Right atrium auricular region (tissue), 2 donors: ENCODE measurements around the gene UMODL1. TPM values are rescaled to one million over a fixed set of nuclear protein-coding genes. Genes with fewer than 3 reads are reported as not detected.

Source experiments
- DNase-seq: peaks from one replicate; pipeline ENCODE4 v3.0.0-alpha.2; 2019; ENCODE audit warnings: low spot score
- H3K27ac ChIP-seq, 2 donors: fragments of 200-600 bp; sonication (generic); 1 replicate in 1 of 2; 2 replicates in 1 of 2; pipeline ENCODE4 v1.5.1; 2016 to 2019
- H3K27me3 ChIP-seq, 2 donors: fragments of 200-600 bp; sonication (generic); one replicate each; pipeline versions ENCODE4 v1.5.1 to v1.6.0; 2017 to 2019
- H3K36me3 ChIP-seq: fragments of 200-600 bp; sonication (generic); one replicate; pipeline ENCODE4 v1.5.1; 2016
- H3K4me1 ChIP-seq, 2 donors: fragments of 200-600 bp; sonication (generic); one replicate each; pipeline versions ENCODE4 v1.5.1 to v1.6.0; 2017 to 2019
- H3K4me3 ChIP-seq, 2 donors: fragments of 200-600 bp; sonication (generic); 1 replicate in 1 of 2; 2 replicates in 1 of 2; pipeline ENCODE4 v1.5.1; 2017 to 2019; ENCODE audit warnings: mild to moderate bottlenecking in 1 of 2, moderate library complexity in 1 of 2
- H3K9me3 ChIP-seq, 2 donors: fragments of 200-600 bp; sonication (generic); one replicate each; pipeline ENCODE4 v1.5.1; 2019
- CTCF ChIP-seq, 2 donors: fragments of 200-600 bp; sonication (generic); IDR thresholded peaks; one replicate each; pipeline ENCODE4 v1.5.1; 2019; ENCODE audit warnings: antibody characterized with exemption in 2 of 2
- total RNA-seq, 2 donors: library from RNA; depleted of rRNA; stranded (reverse); fragments of >200 nt; gene quantifications; one replicate each; pipeline ENCODE4 v1.1.0, GENCODE V29; 2016

UMODL1 gene
- total RNA-seq: not detected

GRCh38 chr21:42071146-42071737 is at the start of gene UMODL1:
Gene UMODL1, plus strand, starts transcription at chr21:42071317. Its CDS starts 0 bp downstream, at chr21:42071317.
- no peak for TF ChIP-seq CTCF (IDR thresholded peaks at IDR 0.05)
- no peak for DNase-seq
- no peaks in the 10 kb centered on the region for H3K27me3 ChIP-seq

GRCh38 chr21:42021371-42022090 is 49.6 kb upstream of the UMODL1 start:
- Histone ChIP-seq H3K4me3 (no peak overlapping the region), H3K4me1 (no peaks in the 10 kb centered on the region), H3K27ac (no peak overlapping the region), H3K36me3 (no peaks in the 10 kb centered on the region), H3K27me3 (no peaks in the 10 kb centered on the region), H3K9me3 (no peaks in the 10 kb centered on the region)
- no peak for TF ChIP-seq CTCF (IDR thresholded peaks at IDR 0.05)
- no peak for DNase-seq

More at GRCh38 chr21:42071146-42071737, at the start of gene UMODL1:
- no peaks in the 10 kb centered on the region for H3K4me1 ChIP-seq
- no peak within 1 kb of the TSS for H3K27ac ChIP-seq
- no peaks in the 10 kb centered on the region for H3K9me3 ChIP-seq
- no peaks in the 10 kb centered on the region for H3K36me3 ChIP-seq
- H3K4me3 ChIP-seq: no peak within 1 kb of the TSS

GRCh38 chr21:42022091-42022430 is 49.1 kb upstream of the UMODL1 start:
- no peak overlapping the region for H3K27ac ChIP-seq

GRCh38 chr21:42022906-42023305 is 48.2 kb upstream of the UMODL1 start:
- H3K9me3 ChIP-seq: no peaks in the 10 kb centered on the region
- H3K4me3 ChIP-seq: no peak overlapping the region
- H3K27me3 ChIP-seq: no peaks in the 10 kb centered on the region
- no peaks in the 10 kb centered on the region for H3K36me3 ChIP-seq
- no peak for DNase-seq
- no peak for TF ChIP-seq CTCF (IDR thresholded peaks at IDR 0.05)
- no peak overlapping the region for H3K27ac ChIP-seq
- H3K4me1 ChIP-seq: no peaks in the 10 kb centered on the region

More at GRCh38 chr21:42022091-42022430, 49.1 kb upstream of the UMODL1 start:
- DNase-seq: no peak
- H3K36me3 ChIP-seq: no peaks in the 10 kb centered on the region
- no peak overlapping the region for H3K4me3 ChIP-seq
- no peaks in the 10 kb centered on the region for H3K9me3 ChIP-seq
- H3K4me1 ChIP-seq: no peaks in the 10 kb centered on the region
- H3K27me3 ChIP-seq: no peaks in the 10 kb centered on the region
- TF ChIP-seq CTCF (IDR thresholded peaks at IDR 0.05): no peak

- H3K27me3 ChIP-seq: no peaks in the 10 kb centered on the region
- TF ChIP-seq CTCF (IDR thresholded peaks at IDR 0.05): no peak
- no peak for DNase-seq
- no peak overlapping the region for H3K4me3 ChIP-seq
- no peaks in the 10 kb centered on the region for H3K4me1 ChIP-seq
- no peaks in the 10 kb centered on the region for H3K9me3 ChIP-seq
- no peaks in the 10 kb centered on the region for H3K36me3 ChIP-seq
- no peak overlapping the region for H3K27ac ChIP-seq
Measured at GRCh38 chr21:42025376-42026081, 45.6 kb upstream of the UMODL1 start.
